HG03025 (cell line): ENCODE results near the gene CYTH1.

Source experiments
- ATAC-seq: cut with Tn5 transposase; IDR thresholded peaks from one replicate; pipeline ENCODE4 v1.9.1; 2021; ENCODE audit warnings: mild to moderate bottlenecking, moderate library complexity; ENCODE audit not compliant: unreplicated experiment, low FRiP score

Gene CYTH1

GRCh38 chr17:78634154-78634553 is 147.9 kb downstream of the CYTH1 start:
- ATAC-seq, result no peak

GRCh38 chr17:78629436-78629995 is 152.6 kb downstream of the CYTH1 start:
- ATAC-seq, result no peak

GRCh38 chr17:78628547-78629435 is 153.3 kb downstream of the CYTH1 start:
- ATAC-seq, result no peak

GRCh38 chr17:78624324-78625151 is 157.5 kb downstream of the CYTH1 start:
- ATAC-seq, result no peak
